KMS-11 (cell line): ENCODE measurements around the gene AMY2B.
"Not testable (repeated sequence)": the region's sequence is repeated elsewhere in the genome, so short reads cannot be mapped to it uniquely, and the experiment has no call there.

ENCODE experiments used
- H2AFZ ChIP-seq: fragments of 200-600 bp; sonication (generic); 2 replicates; pipeline ENCODE4 v1.6.1; 2016; ENCODE audit warnings: antibody characterized with exemption, mixed run types, low read depth
- H3K27ac ChIP-seq: fragments of 200-600 bp; sonication (generic); 2 replicates; pipeline ENCODE4 v1.6.1; 2016; ENCODE audit warnings: mild to moderate bottlenecking, mixed run types
- H3K27me3 ChIP-seq: fragments of 200-600 bp; sonication (generic); 2 replicates; pipeline ENCODE4 v1.6.1; 2017; ENCODE audit warnings: mild to moderate bottlenecking, low read depth, mixed run types, moderate library complexity; ENCODE audit not compliant: insufficient read depth
- H3K36me3 ChIP-seq: fragments of 200-600 bp; sonication (generic); 2 replicates; pipeline ENCODE4 v1.6.1; 2017; ENCODE audit warnings: mild to moderate bottlenecking, mixed run types; ENCODE audit not compliant: insufficient read depth
- H3K4me1 ChIP-seq: fragments of 200-600 bp; sonication (generic); 2 replicates; pipeline ENCODE4 v1.6.1; 2016; ENCODE audit warnings: mild to moderate bottlenecking, low read depth, mixed run types; ENCODE audit not compliant: poor library complexity, severe bottlenecking
- H3K4me2 ChIP-seq: fragments of 200-600 bp; sonication (generic); 2 replicates; pipeline ENCODE4 v1.7.0; 2016; ENCODE audit warnings: mild to moderate bottlenecking, mixed run types
- H3K4me3 ChIP-seq: fragments of 200-600 bp; sonication (generic); IDR thresholded peaks from 2 replicates; pipeline ENCODE4 v1.6.1; 2017; ENCODE audit warnings: low read depth, low read length, mixed read lengths; ENCODE audit not compliant: insufficient read depth
- H3K79me2 ChIP-seq: fragments of 200-600 bp; sonication (generic); 2 replicates; pipeline ENCODE4 v1.6.1; 2016; ENCODE audit warnings: low read depth, mixed run types; ENCODE audit not compliant: insufficient read depth
- H3K9ac ChIP-seq: fragments of 200-600 bp; sonication (generic); 2 replicates; pipeline ENCODE4 v1.6.1; 2016; ENCODE audit warnings: mild to moderate bottlenecking, mixed run types
- H4K20me1 ChIP-seq: fragments of 200-600 bp; sonication (generic); 2 replicates; pipeline ENCODE4 v1.6.1; 2016; ENCODE audit warnings: mild to moderate bottlenecking, mixed run types; ENCODE audit not compliant: insufficient read depth
- TF ChIP-seq, protein P1 (sequence below): fragments of 200-600 bp; sonication (generic); conservative IDR thresholded peaks from 2 replicates; pipeline ENCODE4 v1.6.1; 2017; ENCODE audit warnings: low read depth, mild to moderate bottlenecking, antibody characterized with exemption, low read length, moderate library complexity, mixed read lengths

AMY2B gene

DNA sequence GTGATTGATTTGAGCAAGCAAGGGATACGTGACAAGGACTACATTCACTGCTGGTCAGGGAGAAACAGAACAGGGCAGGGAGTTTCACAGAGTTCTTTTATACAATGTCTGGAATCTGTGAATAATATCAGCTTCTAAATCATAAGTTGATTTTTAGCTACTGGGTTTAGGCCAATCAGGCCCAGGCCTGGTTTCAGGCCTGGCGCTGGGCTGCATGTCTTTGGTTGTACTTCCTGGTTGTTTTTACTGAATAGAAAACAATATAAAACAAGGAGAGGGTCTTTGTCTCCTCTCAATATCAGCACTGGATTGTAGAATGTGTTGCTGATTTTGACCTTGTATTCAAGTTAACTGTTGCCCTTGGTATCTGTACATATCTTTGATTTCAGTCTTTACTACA is 45.0 kb downstream of the AMY2B start:
- TF ChIP-seq, protein P1, sequence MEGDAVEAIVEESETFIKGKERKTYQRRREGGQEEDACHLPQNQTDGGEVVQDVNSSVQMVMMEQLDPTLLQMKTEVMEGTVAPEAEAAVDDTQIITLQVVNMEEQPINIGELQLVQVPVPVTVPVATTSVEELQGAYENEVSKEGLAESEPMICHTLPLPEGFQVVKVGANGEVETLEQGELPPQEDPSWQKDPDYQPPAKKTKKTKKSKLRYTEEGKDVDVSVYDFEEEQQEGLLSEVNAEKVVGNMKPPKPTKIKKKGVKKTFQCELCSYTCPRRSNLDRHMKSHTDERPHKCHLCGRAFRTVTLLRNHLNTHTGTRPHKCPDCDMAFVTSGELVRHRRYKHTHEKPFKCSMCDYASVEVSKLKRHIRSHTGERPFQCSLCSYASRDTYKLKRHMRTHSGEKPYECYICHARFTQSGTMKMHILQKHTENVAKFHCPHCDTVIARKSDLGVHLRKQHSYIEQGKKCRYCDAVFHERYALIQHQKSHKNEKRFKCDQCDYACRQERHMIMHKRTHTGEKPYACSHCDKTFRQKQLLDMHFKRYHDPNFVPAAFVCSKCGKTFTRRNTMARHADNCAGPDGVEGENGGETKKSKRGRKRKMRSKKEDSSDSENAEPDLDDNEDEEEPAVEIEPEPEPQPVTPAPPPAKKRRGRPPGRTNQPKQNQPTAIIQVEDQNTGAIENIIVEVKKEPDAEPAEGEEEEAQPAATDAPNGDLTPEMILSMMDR, result no peak
- H3K79me2 ChIP-seq, result no peaks in the 10 kb centered on the region
- H3K4me1 ChIP-seq, result no peaks in the 10 kb centered on the region
- no peak overlapping the region for H3K27ac ChIP-seq
- H3K4me2 ChIP-seq, result no peak overlapping the region
- H3K36me3 ChIP-seq, result no peaks in the 10 kb centered on the region
- no peaks in the 10 kb centered on the region for H3K27me3 ChIP-seq
- no peak overlapping the region for H2AFZ ChIP-seq
- H3K9ac ChIP-seq, result no peak overlapping the region
- H4K20me1 ChIP-seq, result no peaks in the 10 kb centered on the region
- no peak overlapping the region for H3K4me3 ChIP-seq

DNA sequence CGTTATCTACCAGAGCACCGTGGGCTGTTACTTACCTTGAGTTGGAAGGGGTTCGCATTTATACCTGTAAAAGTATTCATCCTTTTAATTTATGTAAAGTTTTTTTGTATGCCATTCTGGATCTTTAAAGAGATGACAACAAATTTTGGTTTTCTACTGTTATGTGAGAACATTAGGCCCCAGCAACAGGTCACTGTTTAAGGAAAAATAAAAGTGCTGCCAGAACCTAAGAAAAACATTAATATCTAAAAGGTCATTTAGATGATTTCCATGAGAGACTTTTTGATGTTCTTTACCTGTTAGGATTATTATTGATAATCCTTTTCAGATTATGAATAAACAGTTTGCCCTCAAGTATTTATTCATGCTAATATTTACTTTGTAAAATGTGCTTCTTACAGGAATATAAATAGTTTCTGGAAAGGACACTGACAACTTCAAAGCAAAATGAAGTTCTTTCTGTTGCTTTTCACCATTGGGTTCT is 45.6 kb downstream of the AMY2B start, which contains the start of gene AMY2A:
Gene AMY2A, plus strand, starts transcription at position 434 of the 484 bp plus-strand sequence. Its CDS starts 14 bp downstream, at position 448.
- not testable (repeated sequence) for H3K36me3 ChIP-seq, H3K4me2 ChIP-seq, H3K4me1 ChIP-seq, H3K9ac ChIP-seq, H3K27ac ChIP-seq, H3K79me2 ChIP-seq, H3K27me3 ChIP-seq, H4K20me1 ChIP-seq, H3K4me3 ChIP-seq, H2AFZ ChIP-seq

DNA sequence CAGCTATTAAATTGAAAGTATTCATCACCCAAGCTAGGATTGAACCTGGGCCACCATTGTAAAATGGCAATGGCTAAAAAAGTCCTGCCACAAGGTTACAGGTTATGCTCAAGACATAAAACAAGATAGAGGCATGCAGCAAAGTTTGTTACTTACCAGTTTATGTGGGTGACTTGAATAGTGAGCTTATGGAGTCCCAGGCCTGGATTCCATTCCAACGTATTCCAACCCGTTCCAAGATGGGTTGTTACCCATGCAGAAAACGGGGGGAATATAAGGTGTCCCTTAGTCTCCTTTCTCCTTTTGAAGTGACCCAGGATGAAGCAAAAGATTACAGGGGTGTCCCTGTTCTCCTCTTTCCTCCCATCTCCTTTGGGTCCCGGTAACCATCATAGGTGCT is 56.0 kb downstream of the AMY2B start:
- H3K36me3 ChIP-seq, H3K4me2 ChIP-seq, H3K4me3 ChIP-seq, H3K79me2 ChIP-seq, H2AFZ ChIP-seq, H4K20me1 ChIP-seq, H3K9ac ChIP-seq, H3K4me1 ChIP-seq, H3K27ac ChIP-seq, H3K27me3 ChIP-seq: not testable (repeated sequence)
